BE2C (cell line): ENCODE results near the gene TRIP11.

Experiments
- DNase-seq: peaks from one replicate; pipeline ENCODE4 v3.0.0-alpha.2; 2020
- H3K27me3 ChIP-seq: fragments of 250-450 bp; sonication (Bioruptor Pico); 2 replicates; pipeline ENCODE4 v1.5.1; 2020; ENCODE audit warnings: mild to moderate bottlenecking
- H3K36me3 ChIP-seq: fragments of 250-450 bp; sonication (Bioruptor Pico); 2 replicates; pipeline ENCODE4 v1.5.1; 2020; ENCODE audit warnings: mild to moderate bottlenecking
- H3K4me1 ChIP-seq: fragments of 250-450 bp; sonication (Bioruptor Pico); 2 replicates; pipeline ENCODE4 v1.5.1; 2020
- H3K4me3 ChIP-seq: 2 replicates; pipeline ENCODE4 v1.5.1; 2011; ENCODE audit warnings: low read depth, low read length
- H3K9me3 ChIP-seq: fragments of 250-450 bp; sonication (Bioruptor Pico); 2 replicates; pipeline ENCODE4 v1.5.1; 2020
- TF ChIP-seq, protein P1 (sequence below): IDR thresholded peaks from 2 replicates; pipeline ENCODE4 v1.5.1; 2012; ENCODE audit warnings: mild to moderate bottlenecking, low read depth, low read length

Gene TRIP11

DNA sequence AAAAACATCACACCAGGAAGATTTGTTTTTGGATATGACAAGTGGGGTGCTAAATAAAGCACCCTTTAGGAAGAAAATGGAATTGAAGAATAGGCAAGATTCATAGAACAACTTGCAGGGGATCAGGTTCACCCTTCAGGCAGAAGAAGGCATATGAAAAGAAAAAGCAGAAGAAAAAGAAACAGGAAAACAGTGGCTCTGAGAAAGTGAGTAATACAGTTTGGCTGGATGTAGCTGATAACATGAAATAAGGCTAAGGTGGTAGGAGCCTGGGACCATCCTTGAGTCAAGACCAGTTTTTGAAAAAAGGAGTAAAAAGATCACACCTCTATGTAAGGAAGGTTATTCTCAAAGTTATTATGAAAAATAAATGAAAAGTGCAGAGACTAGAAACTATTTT lies 42.4 kb downstream of the TRIP11 start:
- TF ChIP-seq, protein P1, sequence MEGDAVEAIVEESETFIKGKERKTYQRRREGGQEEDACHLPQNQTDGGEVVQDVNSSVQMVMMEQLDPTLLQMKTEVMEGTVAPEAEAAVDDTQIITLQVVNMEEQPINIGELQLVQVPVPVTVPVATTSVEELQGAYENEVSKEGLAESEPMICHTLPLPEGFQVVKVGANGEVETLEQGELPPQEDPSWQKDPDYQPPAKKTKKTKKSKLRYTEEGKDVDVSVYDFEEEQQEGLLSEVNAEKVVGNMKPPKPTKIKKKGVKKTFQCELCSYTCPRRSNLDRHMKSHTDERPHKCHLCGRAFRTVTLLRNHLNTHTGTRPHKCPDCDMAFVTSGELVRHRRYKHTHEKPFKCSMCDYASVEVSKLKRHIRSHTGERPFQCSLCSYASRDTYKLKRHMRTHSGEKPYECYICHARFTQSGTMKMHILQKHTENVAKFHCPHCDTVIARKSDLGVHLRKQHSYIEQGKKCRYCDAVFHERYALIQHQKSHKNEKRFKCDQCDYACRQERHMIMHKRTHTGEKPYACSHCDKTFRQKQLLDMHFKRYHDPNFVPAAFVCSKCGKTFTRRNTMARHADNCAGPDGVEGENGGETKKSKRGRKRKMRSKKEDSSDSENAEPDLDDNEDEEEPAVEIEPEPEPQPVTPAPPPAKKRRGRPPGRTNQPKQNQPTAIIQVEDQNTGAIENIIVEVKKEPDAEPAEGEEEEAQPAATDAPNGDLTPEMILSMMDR: no peak
- H3K9me3 ChIP-seq: no peaks in the 10 kb centered on the region
- H3K36me3 ChIP-seq: peaks cover 18% of the 10 kb centered on the region
- H3K27me3 ChIP-seq: no peaks in the 10 kb centered on the region
- DNase-seq: no peak
- H3K4me3 ChIP-seq: no peak overlapping the region
- H3K4me1 ChIP-seq: no peaks in the 10 kb centered on the region

DNA sequence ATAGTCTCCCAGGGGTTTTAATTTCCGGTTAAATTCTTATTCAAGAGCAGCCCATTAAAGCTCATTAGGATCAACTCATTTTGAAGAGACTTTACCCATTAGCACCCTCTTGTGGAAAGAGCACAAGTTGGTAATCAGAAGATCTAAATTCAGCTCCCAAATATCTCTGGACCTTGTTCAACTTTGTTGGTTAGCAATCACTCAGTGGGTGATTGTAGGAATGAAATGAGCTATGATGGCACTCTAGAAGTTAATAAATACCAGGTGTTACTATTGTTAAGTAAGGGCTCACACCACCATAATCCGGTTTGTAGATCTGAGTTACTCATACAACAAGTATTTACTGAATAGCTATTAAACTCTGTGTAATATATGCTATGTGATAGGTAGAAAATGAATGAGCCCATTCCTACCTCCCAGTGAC lies 42.9 kb downstream of the TRIP11 start:
- Histone ChIP-seq H3K27me3 (no peaks in the 10 kb centered on the region), H3K4me3 (no peak overlapping the region), H3K4me1 (no peaks in the 10 kb centered on the region), H3K9me3 (no peaks in the 10 kb centered on the region), H3K36me3 (peaks cover 22% of the 10 kb centered on the region)
- TF ChIP-seq, protein P1: peak; percentile 64
- no peak for DNase-seq

DNA sequence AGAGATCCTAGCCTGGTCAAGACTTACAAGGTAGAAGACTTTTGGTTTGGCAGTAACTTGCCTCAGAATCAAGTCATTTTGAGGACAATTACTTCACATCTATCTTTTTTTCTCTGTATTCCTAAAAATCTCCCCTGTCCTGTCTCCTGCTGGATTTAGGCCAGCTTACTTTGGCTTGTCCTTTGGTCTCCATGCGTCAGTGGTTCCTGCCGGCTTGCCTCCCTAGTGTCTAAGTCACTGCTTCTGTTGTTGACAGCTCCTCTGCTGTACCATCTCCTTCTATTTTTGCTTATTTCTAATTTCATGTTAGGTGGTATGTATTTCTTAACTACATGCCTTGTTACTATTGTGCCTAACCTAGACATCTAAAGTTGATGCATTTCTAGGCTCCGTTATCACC lies 52.7 kb downstream of the TRIP11 start:
- no peak for DNase-seq
- H3K36me3 ChIP-seq: peaks cover 34% of the 10 kb centered on the region
- H3K9me3 ChIP-seq: no peaks in the 10 kb centered on the region
- H3K27me3 ChIP-seq: no peaks in the 10 kb centered on the region
- TF ChIP-seq, protein P1: no peak
- H3K4me1 ChIP-seq: no peaks in the 10 kb centered on the region
- no peak overlapping the region for H3K4me3 ChIP-seq

DNA sequence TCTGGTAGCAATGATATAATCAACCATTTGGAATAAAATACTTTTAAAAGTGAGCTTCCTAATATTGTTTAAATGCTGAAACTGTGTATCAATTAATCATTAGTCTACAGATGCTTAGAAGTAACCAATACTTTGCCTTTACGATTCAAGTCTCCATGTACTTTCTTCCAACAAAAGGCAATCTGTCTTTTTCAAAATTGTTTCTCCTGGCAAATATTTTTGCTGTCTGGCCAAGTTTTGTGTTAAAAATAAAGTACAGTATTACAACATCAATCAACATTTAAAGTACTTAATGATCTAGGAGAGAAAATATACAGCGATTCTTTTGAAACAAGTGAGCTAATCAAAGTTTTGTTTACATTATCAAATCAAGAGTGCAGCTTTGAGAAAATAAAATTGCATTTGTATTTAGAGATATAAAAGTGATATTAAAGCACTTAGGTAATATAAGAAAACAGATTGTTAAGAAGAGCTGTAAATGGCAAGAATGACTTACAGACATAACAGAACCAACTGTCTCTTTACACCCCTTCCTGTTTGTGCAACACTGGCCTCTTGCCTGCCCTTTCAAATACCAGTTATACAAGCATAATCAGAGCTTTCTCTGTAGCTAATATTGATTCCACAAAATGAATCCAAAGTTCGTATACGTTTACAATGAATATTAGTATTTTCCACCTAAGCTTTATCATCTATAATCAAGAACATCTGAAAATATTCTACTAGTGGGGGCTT lies 54.2 kb downstream of the TRIP11 start:
- Histone ChIP-seq H3K27me3 (no peaks in the 10 kb centered on the region), H3K36me3 (peaks cover 23% of the 10 kb centered on the region), H3K4me3 (no peak overlapping the region), H3K9me3 (no peaks in the 10 kb centered on the region), H3K4me1 (no peaks in the 10 kb centered on the region)
- DNase-seq: no peak
- TF ChIP-seq, protein P1: no peak

DNA sequence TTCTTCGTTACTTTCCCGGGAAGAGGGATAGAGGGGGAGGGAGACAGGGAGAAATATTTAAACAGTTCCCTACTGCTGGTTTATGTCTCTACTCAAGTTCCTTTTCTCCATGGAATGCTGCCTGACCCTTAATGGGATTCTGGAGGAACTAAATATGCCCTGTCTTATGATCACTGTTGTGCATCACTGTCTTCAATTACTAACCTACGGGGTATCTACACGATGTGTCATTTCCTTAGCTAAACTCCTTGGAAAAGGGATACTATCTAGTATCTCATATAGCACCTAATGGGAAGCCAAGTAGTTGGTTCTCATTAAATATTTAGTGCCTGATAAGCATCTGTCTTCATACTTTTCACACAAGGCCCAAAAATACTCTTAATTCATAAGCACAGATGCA lies 54.9 kb downstream of the TRIP11 start:
- TF ChIP-seq, protein P1: no peak
- no peak for DNase-seq
- Histone ChIP-seq H3K4me3 (no peak overlapping the region), H3K9me3 (no peaks in the 10 kb centered on the region), H3K36me3 (peaks cover 26% of the 10 kb centered on the region), H3K27me3 (no peaks in the 10 kb centered on the region), H3K4me1 (no peaks in the 10 kb centered on the region)

DNA sequence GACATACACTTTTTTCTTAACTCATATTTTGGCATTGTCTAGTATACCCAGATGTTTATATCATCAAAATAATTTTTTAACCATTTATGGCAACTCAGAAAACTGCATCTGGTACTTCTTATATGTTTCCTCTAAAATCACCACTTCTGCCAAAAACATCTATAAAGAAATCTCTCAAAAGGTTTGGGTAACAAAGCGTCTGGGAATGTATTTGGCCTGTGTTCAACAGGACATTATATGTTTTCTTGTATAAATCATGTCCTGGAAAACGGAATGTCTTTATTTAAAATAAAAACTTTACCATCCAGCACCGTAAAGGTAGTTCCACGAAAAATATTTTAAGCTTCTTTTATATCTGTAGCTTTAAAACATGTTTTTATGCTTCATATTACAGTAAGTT lies 56.3 kb downstream of the TRIP11 start:
- Histone ChIP-seq H3K27me3 (no peaks in the 10 kb centered on the region), H3K4me1 (no peaks in the 10 kb centered on the region), H3K4me3 (no peak overlapping the region), H3K36me3 (peaks cover 22% of the 10 kb centered on the region), H3K9me3 (no peaks in the 10 kb centered on the region)
- no peak for DNase-seq
- TF ChIP-seq, protein P1: no peak
